ENCODE results near the gene WWOX.

DNA sequence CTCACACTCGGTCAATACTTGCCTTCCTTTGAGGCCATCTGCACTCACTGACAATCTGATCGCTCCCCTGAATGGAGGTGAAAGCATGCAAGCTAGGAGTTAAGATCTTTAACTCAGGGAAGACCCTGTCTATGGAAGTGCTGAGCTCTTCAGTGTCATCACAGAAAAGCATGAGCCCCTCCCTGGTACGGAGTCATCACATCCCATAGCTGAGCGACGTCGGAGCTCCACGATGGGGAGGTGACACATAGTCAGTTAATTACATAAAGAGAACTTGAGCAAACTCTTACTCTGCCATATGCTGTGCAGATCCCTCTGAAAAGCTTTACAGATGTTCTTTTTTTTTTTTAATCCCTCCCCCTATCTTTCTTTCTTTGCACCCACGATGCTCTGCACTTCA is 463.2 kb downstream of the WWOX start:
- TF ChIP-seq, protein P1, sequence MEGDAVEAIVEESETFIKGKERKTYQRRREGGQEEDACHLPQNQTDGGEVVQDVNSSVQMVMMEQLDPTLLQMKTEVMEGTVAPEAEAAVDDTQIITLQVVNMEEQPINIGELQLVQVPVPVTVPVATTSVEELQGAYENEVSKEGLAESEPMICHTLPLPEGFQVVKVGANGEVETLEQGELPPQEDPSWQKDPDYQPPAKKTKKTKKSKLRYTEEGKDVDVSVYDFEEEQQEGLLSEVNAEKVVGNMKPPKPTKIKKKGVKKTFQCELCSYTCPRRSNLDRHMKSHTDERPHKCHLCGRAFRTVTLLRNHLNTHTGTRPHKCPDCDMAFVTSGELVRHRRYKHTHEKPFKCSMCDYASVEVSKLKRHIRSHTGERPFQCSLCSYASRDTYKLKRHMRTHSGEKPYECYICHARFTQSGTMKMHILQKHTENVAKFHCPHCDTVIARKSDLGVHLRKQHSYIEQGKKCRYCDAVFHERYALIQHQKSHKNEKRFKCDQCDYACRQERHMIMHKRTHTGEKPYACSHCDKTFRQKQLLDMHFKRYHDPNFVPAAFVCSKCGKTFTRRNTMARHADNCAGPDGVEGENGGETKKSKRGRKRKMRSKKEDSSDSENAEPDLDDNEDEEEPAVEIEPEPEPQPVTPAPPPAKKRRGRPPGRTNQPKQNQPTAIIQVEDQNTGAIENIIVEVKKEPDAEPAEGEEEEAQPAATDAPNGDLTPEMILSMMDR (IDR thresholded peaks at IDR 0.05), result no peak
- TF ChIP-seq EZH2 (IDR thresholded peaks at IDR 0.05; ENCODE audit: borderline replicate concordance, insufficient read depth, low read depth, low read length, poor library complexity, severe bottlenecking), result no peak
